Muscle of leg (tissue), 11 donors: Measurements from ENCODE around the gene CXCR4. TPM values are rescaled to one million over a fixed set of nuclear protein-coding genes. Genes with fewer than 3 reads are reported as not detected.

Experiments
- DNase-seq: peaks from one replicate; pipeline ENCODE4 v3.0.0; 2013
- H3K27ac ChIP-seq: one replicate; pipeline ENCODE4 v1.5.1; 2013; ENCODE audit warnings: mild to moderate bottlenecking, low read length, control low read depth
- H3K27me3 ChIP-seq: one replicate; pipeline ENCODE4 v1.6.1; 2013; ENCODE audit warnings: low read length; ENCODE audit not compliant: control insufficient read depth, insufficient read depth
- H3K36me3 ChIP-seq: one replicate; pipeline ENCODE4 v1.6.1; 2013; ENCODE audit warnings: low read length; ENCODE audit not compliant: control insufficient read depth, insufficient read depth
- H3K4me1 ChIP-seq: one replicate; pipeline ENCODE4 v1.6.1; 2013; ENCODE audit warnings: low read length; ENCODE audit not compliant: control insufficient read depth, insufficient read depth
- H3K4me3 ChIP-seq: one replicate; pipeline ENCODE4 v1.5.1; 2013; ENCODE audit warnings: low read length, control low read depth
- H3K9me3 ChIP-seq: replicated peaks from 2 replicates; pipeline ENCODE4 v1.6.1; 2013; ENCODE audit warnings: low read depth, low read length; ENCODE audit not compliant: control insufficient read depth
- WGBS: methylation state at CpG from one replicate; pipeline ENCODE4 v1.1.5; 2013; ENCODE audit warnings: missing lambda C conversion rate; ENCODE audit not compliant: insufficient coverage; 5-methylcytosine and 5-hydroxymethylcytosine counted together
- polyA plus RNA-seq, 8 donors: library from polyadenylated mRNA; unstranded; fragments of 120-200 nt; gene quantifications; one replicate each; pipeline versions ENCODE4 v1.2.1 to v1.2.3, GENCODE V29; 2013; ENCODE audit warnings: inconsistent platforms in 1 of 8, low replicate concordance in 1 of 8; ENCODE audit not compliant: insufficient read length in 8 of 8, insufficient read depth in 1 of 8
- total RNA-seq: library from RNA; stranded (reverse); fragments of 120-200 nt; gene quantifications from one replicate; pipeline ENCODE4 v1.2.4, GENCODE V29; 2013

The CXCR4 gene
- total and polyA plus RNA-seq, 9 donors = 23.1 to 38.1 (median 31.8) TPM

DNA sequence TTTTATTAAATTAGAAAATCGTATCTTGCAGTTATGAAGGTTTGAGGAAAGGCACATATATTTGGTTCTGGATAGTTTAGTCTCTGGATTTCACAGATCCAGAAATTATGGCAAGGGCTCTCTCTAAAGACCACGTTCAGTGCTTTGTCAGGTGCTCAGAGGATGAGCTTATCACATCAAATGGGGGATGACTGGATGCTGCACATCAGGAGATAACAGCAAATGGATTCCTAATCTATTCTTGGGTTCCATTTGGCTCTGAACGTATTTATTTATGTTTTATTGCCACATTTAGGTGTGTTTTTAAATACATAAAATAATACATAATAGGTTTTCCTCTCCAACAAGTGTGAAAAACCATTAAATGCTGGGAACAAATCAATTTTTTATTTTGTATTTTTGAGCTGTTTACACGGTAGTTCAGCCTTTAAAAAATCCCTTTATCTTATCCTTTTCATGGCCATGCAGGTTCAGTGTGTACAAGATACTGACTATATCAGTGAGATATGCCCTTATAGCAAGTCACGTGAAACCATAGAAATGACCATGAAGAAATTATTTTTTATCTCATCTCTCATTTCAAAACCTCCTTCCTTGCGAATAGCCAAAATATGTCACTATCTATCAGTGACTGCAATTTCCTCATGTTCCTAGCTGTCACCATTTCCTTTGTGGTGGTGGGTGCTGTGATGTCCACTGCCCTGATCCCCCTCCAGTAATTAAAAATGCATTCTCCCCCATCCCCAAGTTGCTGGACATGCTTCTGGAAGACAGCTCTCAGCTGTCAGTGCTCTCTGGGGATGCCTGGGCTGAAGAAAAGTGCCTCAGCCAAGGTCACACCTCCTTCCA lies 25.9 kb upstream of the CXCR4 start:
- WGBS = 50% methylated on average over 1 of the region's 6 CpGs
- no peaks in the 10 kb centered on the region for H3K9me3 ChIP-seq
- DNase-seq = no peak
- H3K27me3 ChIP-seq = no peaks in the 10 kb centered on the region
- H3K27ac ChIP-seq = no peak overlapping the region
- peaks cover 2% of the 10 kb centered on the region for H3K4me1 ChIP-seq
- H3K4me3 ChIP-seq = no peak overlapping the region
- no peaks in the 10 kb centered on the region for H3K36me3 ChIP-seq

DNA sequence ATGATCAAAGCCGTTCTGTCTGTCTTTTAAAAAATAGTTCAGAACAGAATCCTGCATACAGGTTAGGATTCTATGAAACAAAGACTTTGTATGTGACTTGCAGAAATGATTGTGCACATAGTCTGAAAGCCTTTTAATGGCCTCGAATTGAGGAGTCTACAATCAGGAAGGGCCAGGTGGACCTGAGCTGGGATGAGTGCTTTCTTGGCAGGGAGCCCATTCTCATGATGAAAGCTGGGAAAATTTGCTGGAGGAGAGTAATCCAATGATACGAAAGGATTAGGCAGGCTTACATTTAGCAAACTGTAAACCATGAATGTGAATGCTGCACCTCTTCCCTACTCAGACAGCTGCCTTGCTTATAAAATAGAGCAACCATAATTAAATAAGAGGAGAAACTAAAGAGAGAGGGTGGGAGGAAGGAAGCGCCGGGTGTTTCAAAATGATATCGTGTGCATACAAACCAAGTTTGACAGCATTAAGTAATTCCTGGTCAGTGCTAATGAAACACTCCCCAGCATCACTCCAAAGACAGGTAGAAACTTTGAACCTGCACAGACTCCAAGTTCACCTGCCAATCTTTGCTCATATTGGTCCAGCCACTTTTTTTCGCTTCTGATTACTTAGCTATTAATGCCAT lies 23.7 kb upstream of the CXCR4 start:
- 8% methylated on average over 1 of the region's 7 CpGs for WGBS
- Histone ChIP-seq H3K4me1 (peaks cover 4% of the 10 kb centered on the region), H3K27ac (no peak overlapping the region), H3K36me3 (no peaks in the 10 kb centered on the region), H3K4me3 (no peak overlapping the region), H3K27me3 (no peaks in the 10 kb centered on the region), H3K9me3 (no peaks in the 10 kb centered on the region)
- peak; percentile 25 for DNase-seq

DNA sequence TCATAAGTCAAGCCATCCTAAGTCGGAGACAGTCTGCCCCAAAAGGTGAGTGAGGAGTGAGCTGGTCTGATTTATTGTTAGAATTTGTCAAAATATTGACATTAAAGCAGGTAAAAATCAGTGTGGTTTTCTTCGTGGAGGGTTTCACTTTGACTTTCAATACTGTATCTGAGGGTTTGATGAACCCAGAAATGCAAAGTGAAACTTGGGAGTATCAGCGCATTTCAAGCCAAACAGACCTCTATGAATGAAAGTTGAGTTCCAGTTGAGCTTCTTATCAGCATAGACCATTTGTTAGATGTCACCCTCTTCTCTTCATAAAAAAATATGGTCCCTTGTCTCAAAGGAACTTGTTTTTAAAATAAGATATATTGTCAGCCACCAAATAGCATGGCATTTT lies 21.7 kb upstream of the CXCR4 start:
- Histone ChIP-seq H3K4me1 (peaks cover 9% of the 10 kb centered on the region), H3K9me3 (no peaks in the 10 kb centered on the region), H3K27ac (no peak overlapping the region), H3K27me3 (no peaks in the 10 kb centered on the region), H3K36me3 (no peaks in the 10 kb centered on the region), H3K4me3 (no peak overlapping the region)
- DNase-seq = no peak
- 86% methylated on average over 1 of the region's 3 CpGs for WGBS

DNA sequence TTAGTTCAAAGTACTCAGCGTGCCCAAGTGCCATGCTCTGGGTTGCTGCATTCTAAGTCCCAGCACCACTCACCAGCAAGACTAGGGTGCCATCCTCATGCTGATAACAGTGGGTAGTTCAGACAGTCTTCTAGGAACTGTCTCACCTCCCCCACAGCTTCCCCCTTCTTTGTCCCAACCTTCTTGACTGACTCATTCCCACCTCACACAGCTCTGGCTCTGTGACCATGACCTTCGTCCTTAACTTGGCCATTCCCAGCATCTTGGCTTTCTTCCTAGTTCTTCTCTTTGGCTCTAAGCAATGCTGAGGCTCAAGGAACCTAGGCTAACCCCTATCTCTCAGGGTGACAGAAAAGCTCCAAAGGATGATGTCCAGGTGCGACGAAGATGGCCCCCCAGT lies 20.0 kb upstream of the CXCR4 start:
- no peak for DNase-seq
- Histone ChIP-seq H3K9me3 (no peaks in the 10 kb centered on the region), H3K4me3 (no peak overlapping the region), H3K36me3 (no peaks in the 10 kb centered on the region), H3K4me1 (peaks cover 11% of the 10 kb centered on the region), H3K27ac (no peak overlapping the region), H3K27me3 (no peaks in the 10 kb centered on the region)
- WGBS = 78% methylated on average over 3 of the region's 4 CpGs

DNA sequence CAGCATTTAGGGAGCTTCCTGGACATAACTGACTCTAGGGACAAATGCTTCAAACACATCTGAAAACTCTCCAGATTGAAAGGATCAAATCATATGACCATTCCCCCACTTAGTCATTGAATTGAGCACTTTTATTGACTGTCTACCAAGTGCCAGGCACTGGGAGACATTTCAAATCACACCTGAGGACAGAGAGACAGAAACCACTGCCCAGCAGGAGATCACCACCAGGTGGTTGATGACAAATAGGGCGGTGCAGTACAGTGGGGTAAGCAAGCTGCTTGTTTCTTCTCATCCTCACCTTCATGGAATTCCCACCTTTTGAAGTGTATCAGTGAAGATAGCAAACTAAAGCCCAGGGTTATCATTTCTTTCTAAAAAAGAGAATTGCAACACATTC lies 19.0 kb upstream of the CXCR4 start:
- Histone ChIP-seq H3K4me1 (peaks cover 11% of the 10 kb centered on the region), H3K27ac (no peak overlapping the region), H3K9me3 (no peaks in the 10 kb centered on the region), H3K36me3 (no peaks in the 10 kb centered on the region), H3K4me3 (no peak overlapping the region), H3K27me3 (no peaks in the 10 kb centered on the region)
- no peak for DNase-seq
- WGBS = no CpG with 5 or more reads among the region's 1 CpG

DNA sequence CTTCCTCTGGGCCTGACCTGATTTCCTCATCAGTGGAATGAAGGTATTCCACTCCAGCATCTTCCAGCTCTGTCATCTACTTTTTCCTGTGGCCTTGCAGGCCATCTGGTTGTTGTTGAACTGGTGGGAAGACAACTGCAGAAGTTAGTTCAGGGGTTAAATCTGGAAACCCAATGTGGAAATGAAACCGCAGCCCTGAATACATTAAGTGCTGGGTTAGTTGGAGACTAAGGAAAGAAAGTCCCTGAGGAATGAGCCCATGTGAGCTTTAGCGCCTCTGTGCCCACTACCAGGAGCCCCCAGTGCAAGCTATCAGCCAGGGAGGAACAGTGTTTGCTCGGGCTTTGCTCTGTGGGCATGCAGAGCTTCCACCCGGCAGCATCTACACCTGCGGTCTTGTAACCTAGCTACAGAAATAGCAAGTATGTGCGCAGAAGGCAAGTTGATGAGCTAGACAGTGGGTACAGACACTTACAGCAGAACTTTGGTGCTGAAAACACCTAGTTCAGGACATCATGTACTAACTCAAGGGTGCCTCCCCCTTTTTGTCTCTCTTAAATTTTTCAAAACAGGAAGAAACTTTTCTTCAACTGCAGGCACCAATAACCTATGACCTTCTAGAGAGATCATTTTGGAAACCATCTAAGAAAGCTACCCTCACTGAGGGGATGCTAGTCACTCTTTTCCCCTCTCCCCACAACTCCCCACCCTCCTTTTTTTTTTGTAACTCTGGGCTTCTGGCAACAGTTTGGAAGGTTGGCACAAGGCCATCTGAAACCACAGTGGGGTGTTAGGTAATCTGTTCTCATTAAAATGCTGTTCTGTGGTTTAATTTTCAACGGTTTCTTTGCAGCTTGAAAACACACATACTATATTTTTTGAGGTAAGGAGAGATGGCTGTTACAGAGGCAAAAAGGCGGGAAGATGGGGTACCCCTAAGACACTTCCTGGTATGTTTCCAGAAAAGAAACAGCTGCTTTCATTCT lies 18.3 kb upstream of the CXCR4 start:
- DNase-seq = no peak

DNA sequence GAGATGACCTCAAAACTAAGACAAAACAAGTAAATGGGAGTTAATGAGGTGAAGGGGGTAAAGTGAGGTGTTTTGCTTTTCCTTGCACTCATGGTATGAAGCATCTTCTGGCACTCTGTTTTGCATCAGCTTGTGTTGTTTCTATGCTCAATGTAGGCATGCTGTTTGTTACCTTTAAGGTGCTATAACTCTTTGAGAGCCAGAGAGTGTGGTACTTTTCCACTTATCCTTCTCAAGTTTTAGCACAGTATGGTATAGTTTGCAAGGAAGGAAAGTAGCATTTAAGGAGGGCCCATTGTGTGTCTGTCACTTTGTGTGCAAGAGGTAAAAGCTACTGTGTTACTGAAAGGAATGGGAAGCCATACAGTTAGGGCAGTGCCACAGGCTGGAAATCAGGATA lies 17.5 kb upstream of the CXCR4 start:
- no peak for DNase-seq
- no peaks in the 10 kb centered on the region for H3K27me3 ChIP-seq
- peaks cover 8% of the 10 kb centered on the region for H3K4me1 ChIP-seq
- H3K36me3 ChIP-seq = no peaks in the 10 kb centered on the region
- H3K27ac ChIP-seq = no peak overlapping the region
- H3K4me3 ChIP-seq = no peak overlapping the region
- H3K9me3 ChIP-seq = no peaks in the 10 kb centered on the region

More for the DNA sequence above, 18.3 kb upstream of the CXCR4 start:
- 88% methylated on average over 4 of the region's 8 CpGs for WGBS
- no peaks in the 10 kb centered on the region for H3K9me3 ChIP-seq
- H3K27ac ChIP-seq = peak overlapping the region; percentile 10
- H3K4me3 ChIP-seq = no peak overlapping the region
- H3K36me3 ChIP-seq = no peaks in the 10 kb centered on the region
- H3K4me1 ChIP-seq = peaks cover 8% of the 10 kb centered on the region
- H3K27me3 ChIP-seq = no peaks in the 10 kb centered on the region

DNA sequence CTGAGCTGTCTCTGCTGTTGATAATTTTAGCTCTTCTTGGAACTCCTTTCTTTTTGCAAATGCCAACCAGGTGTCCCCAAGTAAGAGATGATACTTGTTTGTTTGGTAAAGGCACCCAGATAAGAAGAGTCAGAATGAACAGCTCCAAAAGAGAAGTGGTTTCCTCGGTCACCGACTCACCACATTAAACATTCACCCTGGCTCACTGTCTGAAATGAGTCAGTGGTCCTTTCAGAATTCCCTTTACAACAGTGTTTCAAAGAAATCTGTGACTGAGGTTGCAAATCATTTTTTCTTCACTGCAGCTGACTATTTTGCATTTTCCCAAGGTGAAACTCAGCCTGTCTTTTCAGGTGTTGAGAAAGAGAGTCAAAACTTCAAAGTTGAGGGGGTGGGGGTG lies 16.2 kb upstream of the CXCR4 start:
- H3K4me3 ChIP-seq = no peak overlapping the region
- H3K9me3 ChIP-seq = no peaks in the 10 kb centered on the region
- no CpG with 5 or more reads among the region's 2 CpGs for WGBS
- H3K4me1 ChIP-seq = peaks cover 8% of the 10 kb centered on the region
- no peak for DNase-seq
- no peaks in the 10 kb centered on the region for H3K27me3 ChIP-seq
- no peak overlapping the region for H3K27ac ChIP-seq
- no peaks in the 10 kb centered on the region for H3K36me3 ChIP-seq

DNA sequence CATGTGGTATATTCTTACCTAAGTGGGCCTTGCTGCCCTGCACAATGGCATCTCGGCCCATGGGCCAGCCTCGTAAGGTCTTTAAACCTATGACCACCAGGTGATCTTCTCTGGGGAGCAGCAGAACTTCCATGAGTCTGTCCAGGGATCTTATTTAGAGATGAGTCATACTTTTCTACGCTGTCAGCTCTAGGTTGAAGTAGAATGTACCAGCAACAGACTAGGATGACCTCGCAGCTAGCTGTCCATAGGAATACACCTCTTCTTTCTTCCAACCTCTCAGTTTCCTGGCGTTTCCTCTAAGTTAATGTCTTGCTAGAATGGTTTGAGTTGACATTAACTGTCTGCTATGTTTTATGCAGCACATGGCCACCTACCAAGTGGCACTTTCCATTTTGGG lies 15.6 kb upstream of the CXCR4 start:
- H3K9me3 ChIP-seq = no peaks in the 10 kb centered on the region
- H3K27ac ChIP-seq = no peak overlapping the region
- H3K36me3 ChIP-seq = no peaks in the 10 kb centered on the region
- no peak for DNase-seq
- H3K27me3 ChIP-seq = no peaks in the 10 kb centered on the region
- H3K4me1 ChIP-seq = peaks cover 8% of the 10 kb centered on the region
- WGBS = 75% methylated on average over 2 of the region's 5 CpGs
- no peak overlapping the region for H3K4me3 ChIP-seq

DNA sequence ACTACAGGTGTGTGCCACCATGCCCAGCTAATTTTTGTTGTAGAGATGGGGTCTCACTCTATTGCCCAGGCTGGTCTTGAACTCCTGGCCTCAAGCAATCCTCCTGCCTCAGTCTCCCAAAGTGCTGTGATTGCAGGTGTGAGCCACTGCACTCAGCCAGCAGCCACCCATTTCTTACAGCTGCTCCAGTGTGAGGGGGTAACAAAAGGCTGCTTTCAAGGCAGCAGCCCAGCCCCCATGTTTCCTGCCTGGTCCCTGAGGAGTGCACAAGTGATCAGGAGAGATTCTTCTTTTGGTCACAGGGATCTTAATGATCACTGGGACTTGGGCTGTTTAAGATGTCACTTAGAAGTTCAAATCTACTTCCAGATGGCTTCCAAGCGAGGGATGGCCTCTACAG lies 15.2 kb upstream of the CXCR4 start:
- no peaks in the 10 kb centered on the region for H3K36me3 ChIP-seq
- WGBS = 100% methylated on average over 1 of the region's 1 CpG
- peaks cover 8% of the 10 kb centered on the region for H3K4me1 ChIP-seq
- no peak for DNase-seq
- H3K4me3 ChIP-seq = no peak overlapping the region
- H3K27me3 ChIP-seq = no peaks in the 10 kb centered on the region
- no peak overlapping the region for H3K27ac ChIP-seq
- H3K9me3 ChIP-seq = no peaks in the 10 kb centered on the region
